RWPE2 (cell line): ENCODE measurements around the gene TOM1L2.

ENCODE experiments used
- ATAC-seq: fragments of 200-7000 bp; cut with Tn5 transposase; 3 replicates; pipeline ENCODE4 v1.9.1; 2021; ENCODE audit warnings: low read depth
- DNase-seq: peaks from one replicate; pipeline ENCODE4 v3.0.0-alpha.2; 2020; ENCODE audit warnings: low spot score
- H3K27ac ChIP-seq: fragments of 450-650 bp; 2 replicates; pipeline ENCODE4 v1.5.1; 2017; ENCODE audit warnings: mild to moderate bottlenecking; ENCODE audit not compliant: poor library complexity, severe bottlenecking
- H3K27me3 ChIP-seq: fragments of 250-450 bp; sonication (Bioruptor Pico); 2 replicates; pipeline ENCODE4 v1.5.1; 2021; ENCODE audit warnings: mild to moderate bottlenecking, moderate library complexity; ENCODE audit not compliant: insufficient read depth, poor library complexity, severe bottlenecking
- H3K36me3 ChIP-seq: fragments of 250-450 bp; sonication (Bioruptor Pico); 2 replicates; pipeline ENCODE4 v1.5.1; 2020; ENCODE audit warnings: low read depth, mild to moderate bottlenecking, moderate library complexity
- H3K4me1 ChIP-seq: fragments of 250-450 bp; sonication (Bioruptor Pico); 2 replicates; pipeline ENCODE4 v1.5.1; 2021; ENCODE audit warnings: mild to moderate bottlenecking, moderate library complexity; ENCODE audit not compliant: insufficient read depth, poor library complexity, severe bottlenecking
- H3K4me3 ChIP-seq: fragments of 250-450 bp; sonication (Bioruptor Pico); 2 replicates; pipeline ENCODE4 v1.5.1; 2021; ENCODE audit warnings: mild to moderate bottlenecking, moderate library complexity; ENCODE audit not compliant: severe bottlenecking
- H3K9me3 ChIP-seq: fragments of 250-450 bp; sonication (Bioruptor Pico); 2 replicates; pipeline ENCODE4 v1.5.1; 2021; ENCODE audit warnings: mild to moderate bottlenecking, moderate library complexity; ENCODE audit not compliant: severe bottlenecking
- TF ChIP-seq, protein P1 (sequence below): fragments of 450-650 bp; IDR thresholded peaks from one replicate; pipeline ENCODE4 v1.5.1; 2017; ENCODE audit warnings: mild to moderate bottlenecking, moderate library complexity; ENCODE audit not compliant: poor library complexity, severe bottlenecking

Gene TOM1L2

DNA sequence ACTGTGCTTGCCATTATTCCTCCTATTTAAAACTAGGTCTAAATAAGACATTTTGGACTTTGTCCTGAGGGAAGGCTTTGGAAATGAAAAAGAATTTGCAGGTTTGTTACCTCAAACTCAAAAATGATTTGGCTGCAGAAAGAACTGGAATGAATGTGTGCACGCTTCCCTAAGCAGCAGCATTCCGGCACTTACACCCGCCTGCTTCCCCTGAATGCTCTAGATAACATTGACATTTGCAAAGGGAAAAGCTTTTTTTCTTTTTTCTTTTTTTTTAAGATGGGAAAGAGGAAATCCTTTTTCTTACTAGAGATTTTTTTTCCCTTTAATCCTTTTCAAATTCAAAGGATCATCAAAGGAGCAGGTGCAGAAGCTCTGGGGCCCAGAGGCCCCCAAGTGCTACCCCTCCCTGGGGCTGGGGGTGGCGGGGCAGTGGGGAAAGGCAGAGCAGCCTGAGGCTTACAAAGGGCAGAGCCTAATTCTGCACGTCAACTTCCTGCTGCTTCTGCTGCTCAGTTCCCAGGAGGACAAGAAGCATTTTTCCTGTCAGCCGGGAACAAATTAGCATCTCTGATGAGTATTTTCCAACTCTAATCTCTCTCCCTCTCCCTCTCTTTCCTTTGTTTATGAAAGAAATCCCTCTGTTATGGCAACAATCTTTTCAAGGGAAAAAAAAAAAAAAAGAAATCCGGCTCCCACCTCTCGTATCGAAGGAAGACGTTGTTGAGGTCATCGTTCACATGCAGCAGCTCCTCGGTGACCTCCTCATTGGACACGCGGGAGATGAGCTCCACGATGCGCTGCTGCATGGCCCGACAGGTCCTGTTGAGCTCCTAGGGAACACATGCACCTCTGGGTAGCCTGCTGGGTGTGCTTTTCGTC is 103.3 kb downstream of the TOM1L2 start:
- Histone ChIP-seq H3K9me3 (no peaks in the 10 kb centered on the region), H3K4me1 (no peaks in the 10 kb centered on the region), H3K36me3 (peaks cover 24% of the 10 kb centered on the region), H3K4me3 (no peak overlapping the region), H3K27me3 (no peaks in the 10 kb centered on the region), H3K27ac (no peak overlapping the region)
- no peak for DNase-seq
- TF ChIP-seq, protein P1, sequence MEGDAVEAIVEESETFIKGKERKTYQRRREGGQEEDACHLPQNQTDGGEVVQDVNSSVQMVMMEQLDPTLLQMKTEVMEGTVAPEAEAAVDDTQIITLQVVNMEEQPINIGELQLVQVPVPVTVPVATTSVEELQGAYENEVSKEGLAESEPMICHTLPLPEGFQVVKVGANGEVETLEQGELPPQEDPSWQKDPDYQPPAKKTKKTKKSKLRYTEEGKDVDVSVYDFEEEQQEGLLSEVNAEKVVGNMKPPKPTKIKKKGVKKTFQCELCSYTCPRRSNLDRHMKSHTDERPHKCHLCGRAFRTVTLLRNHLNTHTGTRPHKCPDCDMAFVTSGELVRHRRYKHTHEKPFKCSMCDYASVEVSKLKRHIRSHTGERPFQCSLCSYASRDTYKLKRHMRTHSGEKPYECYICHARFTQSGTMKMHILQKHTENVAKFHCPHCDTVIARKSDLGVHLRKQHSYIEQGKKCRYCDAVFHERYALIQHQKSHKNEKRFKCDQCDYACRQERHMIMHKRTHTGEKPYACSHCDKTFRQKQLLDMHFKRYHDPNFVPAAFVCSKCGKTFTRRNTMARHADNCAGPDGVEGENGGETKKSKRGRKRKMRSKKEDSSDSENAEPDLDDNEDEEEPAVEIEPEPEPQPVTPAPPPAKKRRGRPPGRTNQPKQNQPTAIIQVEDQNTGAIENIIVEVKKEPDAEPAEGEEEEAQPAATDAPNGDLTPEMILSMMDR = no peak
- ATAC-seq = no peak

DNA sequence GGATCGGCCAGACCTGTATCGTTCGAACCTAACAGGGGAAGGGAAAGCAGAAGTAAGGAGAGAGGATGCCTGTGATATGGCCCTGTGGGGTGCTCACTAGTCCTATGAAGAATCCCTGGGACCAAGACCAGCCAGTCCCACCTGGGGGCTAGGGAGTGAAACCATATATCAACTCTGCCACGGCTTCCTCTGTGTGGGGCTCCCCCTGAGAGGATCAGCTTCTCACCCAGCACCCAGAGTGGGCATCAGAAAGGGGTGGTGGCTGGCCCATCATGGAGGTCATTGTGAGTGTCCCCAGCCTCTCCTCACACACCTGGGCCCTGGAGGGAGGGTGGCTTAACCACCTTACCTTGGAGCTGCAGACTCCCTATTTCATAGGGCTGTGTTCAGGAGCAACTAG is 105.3 kb downstream of the TOM1L2 start:
- no peaks in the 10 kb centered on the region for H3K4me1 ChIP-seq
- no peak for ATAC-seq
- H3K27ac ChIP-seq = no peak overlapping the region
- H3K4me3 ChIP-seq = no peak overlapping the region
- no peaks in the 10 kb centered on the region for H3K27me3 ChIP-seq
- no peaks in the 10 kb centered on the region for H3K9me3 ChIP-seq
- peaks cover 21% of the 10 kb centered on the region for H3K36me3 ChIP-seq
- no peak for DNase-seq
- TF ChIP-seq, protein P1 = no peak

- Histone ChIP-seq H3K27ac (no peak overlapping the region), H3K4me3 (no peak overlapping the region), H3K27me3 (no peaks in the 10 kb centered on the region), H3K4me1 (no peaks in the 10 kb centered on the region), H3K36me3 (peaks cover 21% of the 10 kb centered on the region), H3K9me3 (no peaks in the 10 kb centered on the region)
- TF ChIP-seq, protein P1 = no peak
- DNase-seq (no peak), ATAC-seq (no peak)
Measured at GRCh38 chr17:17866425-17866824, 105.8 kb downstream of the TOM1L2 start.

GRCh38 chr17:17865035-17865434 is 107.2 kb downstream of the TOM1L2 start:
- no peak for ATAC-seq
- Histone ChIP-seq H3K27ac (no peak overlapping the region), H3K4me3 (no peak overlapping the region), H3K27me3 (no peaks in the 10 kb centered on the region), H3K9me3 (no peaks in the 10 kb centered on the region), H3K4me1 (no peaks in the 10 kb centered on the region), H3K36me3 (peaks cover 21% of the 10 kb centered on the region)
- DNase-seq = no peak
- TF ChIP-seq, protein P1 = no peak

DNA sequence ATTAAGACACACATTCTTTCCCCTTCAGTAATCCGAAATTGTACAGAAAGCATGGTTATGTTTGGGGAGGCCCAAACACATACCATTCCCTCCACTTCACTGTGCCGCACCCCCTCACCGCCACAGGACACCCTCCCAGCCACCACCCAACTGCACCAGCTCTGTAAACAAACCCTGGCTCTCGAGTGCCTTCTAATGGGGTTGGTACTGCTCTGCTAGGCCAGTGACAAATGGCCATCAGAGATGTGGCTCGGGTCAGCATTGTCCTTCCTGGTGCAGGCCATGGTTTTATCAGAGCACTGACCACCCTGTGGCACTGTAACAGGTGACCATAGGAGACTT is 111.5 kb downstream of the TOM1L2 start:
- H3K27me3 ChIP-seq = no peaks in the 10 kb centered on the region
- H3K27ac ChIP-seq = no peak overlapping the region
- TF ChIP-seq, protein P1 = no peak
- peaks cover 4% of the 10 kb centered on the region; the same call in 1 of the 2 replicates for H3K36me3 ChIP-seq
- no peaks in the 10 kb centered on the region for H3K9me3 ChIP-seq
- ATAC-seq = no peak
- H3K4me1 ChIP-seq = no peaks in the 10 kb centered on the region
- no peak overlapping the region for H3K4me3 ChIP-seq
- DNase-seq = no peak
